Testis (tissue), 2 donors: Measurements from ENCODE around the gene RUNX1.

Experiments used
- POLR2A ChIP-seq: fragments of 450-650 bp; IDR thresholded peaks from one replicate; pipeline ENCODE4 v1.6.1; 2017; ENCODE audit warnings: antibody characterized with exemption, mild to moderate bottlenecking, moderate library complexity
- TF ChIP-seq, protein P1 (sequence below), 3 experiments: fragments of 450-650 bp in 2 of 3; fragments of 200-600 bp in 1 of 3; sonication (generic) in 1 of 3; IDR thresholded peaks; one replicate each; pipeline ENCODE4 v1.5.1; 2016 to 2019; ENCODE audit warnings: antibody characterized with exemption in 3 of 3, mild to moderate bottlenecking in 2 of 3, moderate library complexity in 1 of 3

DNA sequence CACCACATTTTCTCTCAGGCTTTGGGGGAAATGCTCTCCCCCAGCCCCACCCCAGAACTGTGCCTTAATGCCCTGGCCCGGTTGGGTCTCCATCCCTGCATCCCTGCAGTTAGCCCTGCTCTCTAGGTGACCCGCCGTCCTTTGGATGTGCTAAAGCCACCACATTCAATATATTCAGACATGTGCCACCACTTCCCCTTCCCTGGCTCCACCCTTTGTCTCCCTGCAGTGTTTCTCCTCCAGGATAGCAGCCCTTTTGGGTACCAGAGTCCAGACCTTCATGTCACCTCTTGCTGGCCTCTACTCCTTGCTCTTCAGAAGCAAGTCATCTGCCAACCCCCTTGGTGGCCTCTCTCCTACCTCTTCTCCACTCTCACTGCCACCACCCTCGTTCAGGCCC lies 41.8 kb downstream of the RUNX1 start:
- TF ChIP-seq, protein P1, sequence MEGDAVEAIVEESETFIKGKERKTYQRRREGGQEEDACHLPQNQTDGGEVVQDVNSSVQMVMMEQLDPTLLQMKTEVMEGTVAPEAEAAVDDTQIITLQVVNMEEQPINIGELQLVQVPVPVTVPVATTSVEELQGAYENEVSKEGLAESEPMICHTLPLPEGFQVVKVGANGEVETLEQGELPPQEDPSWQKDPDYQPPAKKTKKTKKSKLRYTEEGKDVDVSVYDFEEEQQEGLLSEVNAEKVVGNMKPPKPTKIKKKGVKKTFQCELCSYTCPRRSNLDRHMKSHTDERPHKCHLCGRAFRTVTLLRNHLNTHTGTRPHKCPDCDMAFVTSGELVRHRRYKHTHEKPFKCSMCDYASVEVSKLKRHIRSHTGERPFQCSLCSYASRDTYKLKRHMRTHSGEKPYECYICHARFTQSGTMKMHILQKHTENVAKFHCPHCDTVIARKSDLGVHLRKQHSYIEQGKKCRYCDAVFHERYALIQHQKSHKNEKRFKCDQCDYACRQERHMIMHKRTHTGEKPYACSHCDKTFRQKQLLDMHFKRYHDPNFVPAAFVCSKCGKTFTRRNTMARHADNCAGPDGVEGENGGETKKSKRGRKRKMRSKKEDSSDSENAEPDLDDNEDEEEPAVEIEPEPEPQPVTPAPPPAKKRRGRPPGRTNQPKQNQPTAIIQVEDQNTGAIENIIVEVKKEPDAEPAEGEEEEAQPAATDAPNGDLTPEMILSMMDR (IDR thresholded peaks at IDR 0.05), result no peak
- no peak for TF ChIP-seq POLR2A
